Cortex of kidney (tissue), 1 donor: ENCODE results near the gene UBE2Q1.

Experiments
- DNase-seq: peaks from one replicate; lab custom pipeline; 2025; lab: John Stamatoyannopoulos, UW

UBE2Q1 gene

DNA sequence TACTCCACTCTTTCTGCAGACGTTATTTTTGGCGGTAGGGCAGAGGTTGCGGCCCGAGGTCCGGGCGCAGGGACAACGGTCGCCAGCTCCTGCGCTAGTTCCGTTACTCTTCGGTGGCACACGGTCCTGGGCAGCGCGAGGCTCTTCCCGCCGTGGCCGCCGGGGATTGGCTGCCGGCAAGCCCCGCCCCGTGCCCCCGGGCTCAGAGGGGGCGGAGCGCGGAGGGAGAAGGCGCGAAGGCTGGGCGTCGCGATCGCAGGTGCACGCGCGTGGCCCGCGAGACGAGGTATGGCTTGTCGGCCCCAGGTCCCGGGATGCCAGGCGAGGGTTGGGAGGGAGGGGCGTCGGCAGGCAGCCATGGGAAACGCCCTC, 55.7 kb downstream of the UBE2Q1 start:
- DNase-seq, result no peak

- DNase-seq, result no peak
Observed at GRCh38 chr1:154502066-154502743, 56.3 kb downstream of the UBE2Q1 start, which contains the start of the genes SHE and TDRD10. TSS of gene SHE (minus strand) at chr1:154502412. CDS start at chr1:154502026, 386 bp downstream. TSS of gene TDRD10 (plus strand) at chr1:154502219. CDS start at chr1:154506904, 4,685 bp downstream.

DNA sequence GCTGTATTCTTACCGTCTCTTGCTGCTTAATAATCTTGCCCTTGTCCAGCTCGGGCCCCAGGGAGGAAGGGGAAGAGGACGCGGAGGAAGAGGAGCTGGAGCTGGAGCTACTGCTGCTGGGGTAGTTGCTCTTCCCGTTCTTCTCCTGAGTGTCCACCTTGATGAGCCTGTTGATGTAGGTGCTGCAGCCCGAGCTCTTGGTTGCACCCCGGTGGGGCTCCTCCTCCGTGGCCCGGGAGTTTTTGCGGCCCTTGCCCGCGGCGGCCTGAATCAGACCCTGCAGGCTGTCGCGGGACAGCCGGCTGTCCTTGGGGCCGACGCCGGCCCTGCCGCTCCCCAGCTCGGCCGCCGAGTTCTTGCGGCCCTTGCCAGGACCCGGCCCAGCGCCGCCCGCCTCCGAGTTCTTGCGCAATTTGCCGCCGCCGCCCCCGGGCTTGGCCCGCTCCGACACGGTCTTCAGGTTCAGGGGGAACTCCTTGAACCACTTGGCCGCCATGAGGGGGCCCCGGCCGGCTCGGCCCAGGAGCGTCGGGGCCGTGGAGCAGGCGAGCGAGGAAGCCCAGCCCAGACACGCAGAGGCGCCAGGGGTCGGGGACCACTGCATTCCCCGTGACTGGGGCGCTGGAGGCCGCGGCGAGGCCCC, 56.9 kb downstream of the UBE2Q1 start:
- DNase-seq, result no peak

DNA sequence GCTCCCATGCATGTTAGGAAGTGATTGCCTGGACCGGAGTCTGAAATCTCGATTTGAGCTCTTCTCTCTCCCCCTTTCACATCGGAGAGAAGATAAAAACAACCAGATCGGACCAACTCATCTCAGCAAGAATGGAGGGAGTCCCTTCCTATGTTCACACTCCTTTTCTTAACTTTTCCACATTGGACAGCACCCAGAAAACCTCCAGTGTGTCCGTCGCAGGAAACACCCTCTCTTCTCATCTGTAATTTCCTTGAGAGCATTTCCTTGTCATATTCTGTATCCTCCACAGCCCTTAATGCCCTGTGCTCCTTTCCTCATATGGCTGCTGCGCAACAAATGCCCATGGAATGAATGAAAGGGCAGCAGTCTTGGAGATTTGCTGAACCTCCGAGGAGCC, 57.9 kb downstream of the UBE2Q1 start:
- no peak for DNase-seq

GRCh38 chr1:154499446-154499845, 59.0 kb downstream of the UBE2Q1 start:
- DNase-seq, result no peak
